PFSK-1 (cell line): ENCODE data around the gene IFNA4.

Experiments used
- POLR2AphosphoS5 ChIP-seq: IDR thresholded peaks from 2 replicates; pipeline ENCODE4 v1.6.1; 2012; ENCODE audit warnings: low read depth, mild to moderate bottlenecking, control low read depth, low read length, moderate library complexity
- SIN3A ChIP-seq: IDR thresholded peaks from 2 replicates; pipeline ENCODE4 v1.6.1; 2012; ENCODE audit warnings: mild to moderate bottlenecking, low read length, moderate library complexity, borderline replicate concordance; ENCODE audit not compliant: insufficient read depth
- TAF1 ChIP-seq: IDR thresholded peaks from 2 replicates; pipeline ENCODE4 v1.6.1; 2012; ENCODE audit warnings: low read length, control low read depth, borderline replicate concordance; ENCODE audit not compliant: insufficient read depth
- TF ChIP-seq, protein P1 (sequence below), 2 experiments: IDR thresholded peaks; 2 replicates each; pipeline versions ENCODE4 v1.6.1 to v1.8.0; 2011 to 2012; ENCODE audit warnings: low read depth in 2 of 2, low read length in 2 of 2, control low read depth in 1 of 2, inconsistent platforms in 1 of 2, mild to moderate bottlenecking in 1 of 2, moderate library complexity in 1 of 2; ENCODE audit not compliant: insufficient read depth in 1 of 2

DNA sequence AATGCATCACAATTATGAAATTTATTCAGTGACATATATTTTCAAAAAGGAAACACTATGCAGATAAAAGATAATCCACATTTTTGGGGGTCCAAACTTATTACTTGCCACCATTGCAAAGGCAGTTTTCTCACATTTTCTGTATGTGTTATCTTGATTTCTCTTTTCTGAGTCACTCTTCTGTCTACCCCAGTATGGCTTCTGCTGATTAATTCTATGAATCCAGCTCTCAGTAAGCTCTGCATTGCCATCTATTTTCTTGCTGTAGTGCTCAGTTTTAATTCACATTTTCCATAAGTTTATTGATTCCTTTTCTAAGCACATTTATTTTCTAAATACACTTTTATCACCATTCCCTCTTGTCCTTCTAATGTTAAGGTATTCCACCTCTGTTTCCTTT is 17.8 kb upstream of the IFNA4 start:
- TF ChIP-seq, protein P1, sequence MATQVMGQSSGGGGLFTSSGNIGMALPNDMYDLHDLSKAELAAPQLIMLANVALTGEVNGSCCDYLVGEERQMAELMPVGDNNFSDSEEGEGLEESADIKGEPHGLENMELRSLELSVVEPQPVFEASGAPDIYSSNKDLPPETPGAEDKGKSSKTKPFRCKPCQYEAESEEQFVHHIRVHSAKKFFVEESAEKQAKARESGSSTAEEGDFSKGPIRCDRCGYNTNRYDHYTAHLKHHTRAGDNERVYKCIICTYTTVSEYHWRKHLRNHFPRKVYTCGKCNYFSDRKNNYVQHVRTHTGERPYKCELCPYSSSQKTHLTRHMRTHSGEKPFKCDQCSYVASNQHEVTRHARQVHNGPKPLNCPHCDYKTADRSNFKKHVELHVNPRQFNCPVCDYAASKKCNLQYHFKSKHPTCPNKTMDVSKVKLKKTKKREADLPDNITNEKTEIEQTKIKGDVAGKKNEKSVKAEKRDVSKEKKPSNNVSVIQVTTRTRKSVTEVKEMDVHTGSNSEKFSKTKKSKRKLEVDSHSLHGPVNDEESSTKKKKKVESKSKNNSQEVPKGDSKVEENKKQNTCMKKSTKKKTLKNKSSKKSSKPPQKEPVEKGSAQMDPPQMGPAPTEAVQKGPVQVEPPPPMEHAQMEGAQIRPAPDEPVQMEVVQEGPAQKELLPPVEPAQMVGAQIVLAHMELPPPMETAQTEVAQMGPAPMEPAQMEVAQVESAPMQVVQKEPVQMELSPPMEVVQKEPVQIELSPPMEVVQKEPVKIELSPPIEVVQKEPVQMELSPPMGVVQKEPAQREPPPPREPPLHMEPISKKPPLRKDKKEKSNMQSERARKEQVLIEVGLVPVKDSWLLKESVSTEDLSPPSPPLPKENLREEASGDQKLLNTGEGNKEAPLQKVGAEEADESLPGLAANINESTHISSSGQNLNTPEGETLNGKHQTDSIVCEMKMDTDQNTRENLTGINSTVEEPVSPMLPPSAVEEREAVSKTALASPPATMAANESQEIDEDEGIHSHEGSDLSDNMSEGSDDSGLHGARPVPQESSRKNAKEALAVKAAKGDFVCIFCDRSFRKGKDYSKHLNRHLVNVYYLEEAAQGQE (IDR thresholded peaks at IDR 0.05; ENCODE audit: insufficient read depth in 1 of 2, low read depth in 2 of 2, low read length in 2 of 2), result no peak
- TF ChIP-seq POLR2AphosphoS5 (no peak), TAF1 (no peak), SIN3A (no peak)
